Measurements from ENCODE around the gene NOTCH2. TPM values are rescaled to one million over a fixed set of nuclear protein-coding genes. Genes with fewer than 3 reads are reported as not detected.

The NOTCH2 gene
- total RNA-seq, 1 donor from 2014 or later: 3.5 TPM

DNA sequence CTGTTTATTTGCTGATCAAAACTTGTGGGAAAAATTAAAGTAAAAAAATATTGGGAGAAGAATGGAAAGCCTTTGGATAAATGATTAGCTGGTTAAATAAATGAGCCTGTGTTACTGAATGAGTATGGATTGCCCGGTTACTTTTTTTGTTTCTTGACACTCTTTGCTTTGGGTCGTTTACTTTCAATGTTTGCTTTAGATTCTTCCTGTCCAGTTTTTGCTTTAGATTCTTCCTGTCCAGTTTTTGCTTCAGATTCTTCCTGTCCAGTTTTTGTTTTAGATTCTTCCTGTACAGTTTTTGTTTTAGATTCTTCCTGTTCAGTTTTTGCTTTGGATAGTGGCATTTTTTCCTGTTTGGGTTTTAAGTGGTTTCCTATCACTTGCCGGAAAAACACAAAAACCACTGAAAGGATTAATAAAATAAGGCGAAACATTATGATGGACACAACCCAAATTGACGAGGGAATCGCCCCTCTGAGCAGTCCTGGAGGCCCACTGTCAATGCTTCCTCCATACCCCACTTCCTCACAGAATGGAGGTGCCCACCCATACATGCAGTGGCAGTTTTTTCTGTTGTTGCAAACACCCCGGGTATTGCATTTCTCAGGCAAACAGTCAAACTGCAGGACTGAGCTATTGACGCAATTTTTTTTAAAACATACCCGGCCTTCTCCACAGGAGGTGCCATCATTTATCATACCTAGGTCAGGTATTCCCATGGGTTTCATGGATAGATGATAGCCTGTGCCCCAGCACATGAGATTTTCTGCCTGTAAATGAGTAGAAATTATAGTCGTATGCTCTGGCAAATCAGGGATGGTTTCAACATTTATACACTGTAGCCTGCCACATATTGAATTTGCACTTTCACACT lies 175.4 kb downstream of the NOTCH2 start:
- Mint-ChIP-seq H3K27me3 (ENCODE audit: unreplicated experiment) (no peaks in the 10 kb centered on the region), H3K4me1 (ENCODE audit: low read depth, unreplicated experiment) (no peaks in the 10 kb centered on the region), H3K9me3 (ENCODE audit: unreplicated experiment) (peaks cover 3% of the 10 kb centered on the region), H3K36me3 (ENCODE audit: unreplicated experiment) (peaks cover under 1% of the 10 kb centered on the region), H3K27ac (ENCODE audit: unreplicated experiment) (no peak overlapping the region), H3K4me3 (ENCODE audit: unreplicated experiment) (no peak overlapping the region)
- DNase-seq: no peak
- TF ChIP-seq, protein P1, sequence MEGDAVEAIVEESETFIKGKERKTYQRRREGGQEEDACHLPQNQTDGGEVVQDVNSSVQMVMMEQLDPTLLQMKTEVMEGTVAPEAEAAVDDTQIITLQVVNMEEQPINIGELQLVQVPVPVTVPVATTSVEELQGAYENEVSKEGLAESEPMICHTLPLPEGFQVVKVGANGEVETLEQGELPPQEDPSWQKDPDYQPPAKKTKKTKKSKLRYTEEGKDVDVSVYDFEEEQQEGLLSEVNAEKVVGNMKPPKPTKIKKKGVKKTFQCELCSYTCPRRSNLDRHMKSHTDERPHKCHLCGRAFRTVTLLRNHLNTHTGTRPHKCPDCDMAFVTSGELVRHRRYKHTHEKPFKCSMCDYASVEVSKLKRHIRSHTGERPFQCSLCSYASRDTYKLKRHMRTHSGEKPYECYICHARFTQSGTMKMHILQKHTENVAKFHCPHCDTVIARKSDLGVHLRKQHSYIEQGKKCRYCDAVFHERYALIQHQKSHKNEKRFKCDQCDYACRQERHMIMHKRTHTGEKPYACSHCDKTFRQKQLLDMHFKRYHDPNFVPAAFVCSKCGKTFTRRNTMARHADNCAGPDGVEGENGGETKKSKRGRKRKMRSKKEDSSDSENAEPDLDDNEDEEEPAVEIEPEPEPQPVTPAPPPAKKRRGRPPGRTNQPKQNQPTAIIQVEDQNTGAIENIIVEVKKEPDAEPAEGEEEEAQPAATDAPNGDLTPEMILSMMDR (IDR thresholded peaks at IDR 0.05; ENCODE audit: partially characterized antibody, unreplicated experiment): no peak

DNA sequence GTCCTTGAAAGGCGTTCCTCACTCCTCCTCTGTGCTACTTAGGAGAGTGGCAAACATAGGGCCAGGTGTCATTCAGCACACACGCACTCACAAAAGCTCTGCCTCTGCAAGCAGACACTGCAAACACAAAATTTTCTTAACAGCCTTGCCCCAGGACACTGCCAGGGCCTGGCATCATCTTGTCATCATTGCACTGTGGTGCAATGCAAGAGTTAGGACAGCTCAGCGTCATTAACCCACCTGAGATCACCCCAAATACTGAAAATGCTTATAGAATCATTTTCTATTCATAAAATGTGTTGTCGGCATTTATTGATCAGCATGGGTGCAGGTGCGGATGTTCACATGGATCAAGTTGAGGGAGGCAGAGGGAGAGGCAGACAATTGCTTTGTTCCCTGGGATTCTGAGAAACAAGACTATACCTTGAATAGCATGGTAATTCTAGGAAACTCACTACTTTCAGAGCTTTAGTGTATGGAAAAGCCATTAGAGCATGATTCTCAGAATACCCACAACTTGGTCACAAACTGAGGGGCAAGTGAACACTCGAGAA lies 176.1 kb downstream of the NOTCH2 start:
- DNase-seq: no peak
- no peak overlapping the region for H3K27ac Mint-ChIP-seq (ENCODE audit: unreplicated experiment)
- TF ChIP-seq, protein P1 (IDR thresholded peaks at IDR 0.05; ENCODE audit: partially characterized antibody, unreplicated experiment): no peak
- H3K4me3 Mint-ChIP-seq (ENCODE audit: unreplicated experiment): no peak overlapping the region
- H3K27me3 Mint-ChIP-seq (ENCODE audit: unreplicated experiment): peaks cover 1% of the 10 kb centered on the region
- H3K9me3 Mint-ChIP-seq (ENCODE audit: unreplicated experiment): peaks cover 7% of the 10 kb centered on the region
- peaks cover 8% of the 10 kb centered on the region for H3K36me3 Mint-ChIP-seq (ENCODE audit: unreplicated experiment)
- H3K4me1 Mint-ChIP-seq (ENCODE audit: low read depth, unreplicated experiment): no peaks in the 10 kb centered on the region

DNA sequence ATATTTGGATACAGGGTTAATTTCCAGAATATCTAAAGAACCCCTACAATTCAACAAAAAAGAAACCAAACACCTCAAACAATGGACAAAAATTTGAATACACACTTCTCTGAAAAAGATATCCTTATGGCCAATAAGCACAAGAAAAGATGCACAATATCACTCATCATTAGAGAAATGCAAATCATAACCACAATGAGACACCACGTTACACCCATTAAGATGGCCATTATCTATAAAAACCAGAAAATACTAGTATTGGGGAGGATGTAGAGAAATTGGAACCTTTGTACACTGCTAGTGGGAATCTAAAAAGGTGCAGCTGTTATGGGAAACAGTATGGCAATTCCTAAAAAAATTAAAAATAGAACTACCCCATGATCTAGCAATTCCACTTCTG lies 178.1 kb downstream of the NOTCH2 start:
- TF ChIP-seq, protein P1 (IDR thresholded peaks at IDR 0.05; ENCODE audit: partially characterized antibody, unreplicated experiment): no peak
- no peak overlapping the region for H3K4me3 Mint-ChIP-seq (ENCODE audit: unreplicated experiment)
- peaks cover 1% of the 10 kb centered on the region for H3K27me3 Mint-ChIP-seq (ENCODE audit: unreplicated experiment)
- peaks cover 8% of the 10 kb centered on the region for H3K9me3 Mint-ChIP-seq (ENCODE audit: unreplicated experiment)
- no peaks in the 10 kb centered on the region for H3K4me1 Mint-ChIP-seq (ENCODE audit: low read depth, unreplicated experiment)
- peaks cover 17% of the 10 kb centered on the region for H3K36me3 Mint-ChIP-seq (ENCODE audit: unreplicated experiment)
- H3K27ac Mint-ChIP-seq (ENCODE audit: unreplicated experiment): no peak overlapping the region
- no peak for DNase-seq

DNA sequence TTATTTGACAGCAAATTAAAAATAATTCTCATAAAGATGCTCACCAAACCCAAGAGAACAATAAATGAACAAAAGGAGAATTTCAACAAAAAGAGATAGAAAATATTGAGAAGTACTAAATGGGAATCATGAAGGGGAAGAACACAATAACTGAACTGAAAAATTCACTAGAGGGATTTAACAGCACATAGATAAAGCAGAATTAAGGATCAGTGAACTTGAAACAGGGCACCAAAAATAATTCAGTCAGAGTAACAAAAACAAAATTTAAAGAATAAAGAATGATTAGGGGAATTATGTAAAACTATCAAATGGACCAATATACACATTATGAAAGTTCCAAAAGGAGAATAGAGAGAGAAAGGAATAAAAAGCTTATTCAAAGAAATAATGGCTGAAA lies 181.0 kb downstream of the NOTCH2 start:
- Mint-ChIP-seq H3K36me3 (ENCODE audit: unreplicated experiment) (peaks cover 17% of the 10 kb centered on the region), H3K4me1 (ENCODE audit: low read depth, unreplicated experiment) (no peaks in the 10 kb centered on the region)
- TF ChIP-seq, protein P1 (IDR thresholded peaks at IDR 0.05; ENCODE audit: partially characterized antibody, unreplicated experiment): no peak

DNA sequence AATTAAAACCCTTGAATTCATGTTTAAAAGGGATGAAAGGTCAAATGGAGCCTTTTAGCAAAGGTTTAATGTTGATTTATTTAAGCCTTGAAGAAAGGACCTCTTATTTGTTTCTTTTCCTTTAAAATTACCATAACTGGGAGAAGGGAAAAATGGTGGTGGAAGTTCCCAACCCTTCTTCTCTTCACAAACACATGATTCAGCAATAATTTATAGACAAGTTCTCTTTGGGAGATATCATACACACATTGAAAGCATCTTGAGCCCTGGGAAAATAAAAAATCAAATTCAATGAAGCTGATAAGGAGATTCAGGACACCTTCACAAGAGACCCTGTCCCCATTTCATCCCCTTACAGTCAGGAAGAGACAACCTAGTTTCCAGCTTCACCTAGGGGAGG lies 182.0 kb downstream of the NOTCH2 start:
- no peak for DNase-seq
- H3K4me3 Mint-ChIP-seq (ENCODE audit: unreplicated experiment): no peak overlapping the region
- H3K9me3 Mint-ChIP-seq (ENCODE audit: unreplicated experiment): peaks cover 7% of the 10 kb centered on the region
- H3K27me3 Mint-ChIP-seq (ENCODE audit: unreplicated experiment): peaks cover 1% of the 10 kb centered on the region
- H3K4me1 Mint-ChIP-seq (ENCODE audit: low read depth, unreplicated experiment): no peaks in the 10 kb centered on the region
- TF ChIP-seq, protein P1 (IDR thresholded peaks at IDR 0.05; ENCODE audit: partially characterized antibody, unreplicated experiment): no peak
- no peak overlapping the region for H3K27ac Mint-ChIP-seq (ENCODE audit: unreplicated experiment)
- peaks cover 17% of the 10 kb centered on the region for H3K36me3 Mint-ChIP-seq (ENCODE audit: unreplicated experiment)

More for the DNA sequence above, 181.0 kb downstream of the NOTCH2 start:
- peaks cover 7% of the 10 kb centered on the region for H3K9me3 Mint-ChIP-seq (ENCODE audit: unreplicated experiment)
- no peak for DNase-seq
- H3K27ac Mint-ChIP-seq (ENCODE audit: unreplicated experiment): no peak overlapping the region
- peaks cover 1% of the 10 kb centered on the region for H3K27me3 Mint-ChIP-seq (ENCODE audit: unreplicated experiment)
- no peak overlapping the region for H3K4me3 Mint-ChIP-seq (ENCODE audit: unreplicated experiment)

Measured in glutamatergic neuron (in vitro differentiated cells).